HepG2 (cell line): Measurements from ENCODE around the gene BPHL. TPM values are rescaled to one million over a fixed set of nuclear protein-coding genes. Genes with fewer than 3 reads are reported as not detected.

Source experiments
- ATAC-seq: fragments of 200-7000 bp; cut with Tn5 transposase; 3 replicates; pipeline ENCODE4 v1.9.1; 2020; ENCODE audit warnings: mild to moderate bottlenecking, moderate library complexity
- BruUV-seq: library from RNA; stranded (reverse); fragments of 400-500 nt; replicated peaks from 2 replicates; lab custom pipeline; 2021; lab: Mats Ljungman, UMichigan
- CTCF ChIA-PET: fragments of 300-600 bp; formaldehyde crosslinking; extraction: SDS; loops from one replicate; lab custom pipeline; 2021; ENCODE audit warnings: low total read pairs, inconsistent platforms, low intra/inter-chr PET ratio; lab: Yijun Ruan, JAX
- POLR2A ChIA-PET: fragments of 350-600 bp; sonication (Branson Sonifier 250); formaldehyde crosslinking; loops from one replicate; lab custom pipeline; 2020; ENCODE audit warnings: antibody characterized with exemption, inconsistent platforms; lab: Yijun Ruan, JAX
- DNase-seq: peaks from one replicate; pipeline ENCODE4 v3.0.0-alpha.2; 2015; ENCODE audit warnings: low spot score
- FAIRE-seq: peaks from 3 replicates; lab custom pipeline; 2011; peaks lifted over from hg19 to GRCh38; lab: Jason Lieb, UNC
- H2AFZ ChIP-seq: one replicate; pipeline ENCODE4 v1.6.1; 2011; ENCODE audit warnings: low read length, inconsistent platforms
- H3K27ac ChIP-seq: fragments of 300-600 bp; 3 replicates; pipeline ENCODE4 v1.8.0; 2011; ENCODE audit warnings: mixed run types, mild to moderate bottlenecking, mixed read lengths, low read length, inconsistent platforms; ENCODE audit not compliant: insufficient read depth; ENCODE audit errors: extremely low read length
- H3K27me3 ChIP-seq, 2 experiments: fragments of 200-600 bp in 1 of 2; 2 replicates in 1 of 2; 3 replicates in 1 of 2; pipeline versions ENCODE4 v1.6.0 to v1.8.0; 2011; ENCODE audit warnings: low read length in 2 of 2, mild to moderate bottlenecking in 2 of 2, moderate library complexity in 2 of 2, inconsistent platforms in 1 of 2; ENCODE audit not compliant: insufficient read depth in 2 of 2, control insufficient read depth in 1 of 2
- H3K36me3 ChIP-seq, 2 experiments: fragments of 200-600 bp in 1 of 2; replicated peaks in 1 of 2; 2 replicates in 1 of 2; 3 replicates in 1 of 2; pipeline versions ENCODE4 v1.5.1 to v1.8.0; 2011; ENCODE audit warnings: low read length in 2 of 2, inconsistent platforms in 1 of 2; ENCODE audit not compliant: insufficient read depth in 2 of 2, control insufficient read depth in 1 of 2
- H3K4me1 ChIP-seq: 2 replicates; pipeline ENCODE4 v1.5.1; 2012; ENCODE audit warnings: low read length, inconsistent platforms; ENCODE audit not compliant: insufficient read depth
- H3K4me2 ChIP-seq: 2 replicates; pipeline ENCODE4 v1.6.0; 2011; ENCODE audit warnings: low read depth, low read length, inconsistent platforms
- H3K4me3 ChIP-seq, 3 experiments: fragments of 200-600 bp in 1 of 3; sonication (generic), shearing (Covaris generic) in 1 of 3; replicated peaks in 1 of 3; 2 replicates each; pipeline ENCODE4 v1.5.1; 2011 to 2016; ENCODE audit warnings: low read length in 3 of 3, inconsistent platforms in 2 of 3, low read depth in 2 of 3, mild to moderate bottlenecking in 2 of 3, control low read depth in 1 of 3, mixed read lengths in 1 of 3; ENCODE audit not compliant: insufficient read depth in 1 of 3
- H3K79me2 ChIP-seq: one replicate; pipeline ENCODE4 v1.6.1; 2011; ENCODE audit warnings: low read length, inconsistent platforms; ENCODE audit not compliant: insufficient read depth
- H3K9ac ChIP-seq: 2 replicates; pipeline ENCODE4 v1.6.0; 2011; ENCODE audit warnings: mild to moderate bottlenecking, low read depth, low read length, inconsistent platforms; ENCODE audit not compliant: insufficient read depth
- H3K9me3 ChIP-seq: 2 replicates; pipeline ENCODE4 v1.5.1; 2012; ENCODE audit warnings: mild to moderate bottlenecking, low read length
- H4K20me1 ChIP-seq: 2 replicates; pipeline ENCODE4 v1.6.0; 2011; ENCODE audit warnings: inconsistent platforms, mild to moderate bottlenecking, low read length, moderate library complexity; ENCODE audit not compliant: insufficient read depth
- AGO2 ChIP-seq: fragments of 200-400 bp; formaldehyde crosslinking; optimal IDR thresholded peaks from 2 replicates; pipeline ENCODE3; 2017; ENCODE audit warnings: mild to moderate bottlenecking, low read depth, low read length, moderate library complexity
- CREB1 ChIP-seq, 2 experiments: fragments of 450-650 bp in 1 of 2; IDR thresholded peaks; 2 replicates each; pipeline ENCODE4 v1.6.1; 2016 to 2017; ENCODE audit warnings: control low read depth in 1 of 2, mild to moderate bottlenecking in 1 of 2, missing compliant biosample characterization in 1 of 2, missing genetic modification characterization in 1 of 2
- FOSL2 ChIP-seq: sonication (generic); formaldehyde crosslinking; IDR thresholded peaks from 2 replicates; pipeline ENCODE4 v1.4.0; 2020; ENCODE audit warnings: missing genetic modification reagents
- MAZ ChIP-seq, 2 experiments: sonication (generic) in 1 of 2; formaldehyde crosslinking in 1 of 2; IDR thresholded peaks; 2 replicates each; pipeline versions ENCODE4 v1.5.0 to v1.6.1; 2012 to 2020; ENCODE audit warnings: low read depth in 2 of 2, mild to moderate bottlenecking in 2 of 2, borderline replicate concordance in 1 of 2, improper control_type of control experiment in 1 of 2, low read length in 1 of 2, missing genetic modification reagents in 1 of 2, moderate library complexity in 1 of 2
- NBN ChIP-seq: fragments of 450-650 bp; conservative IDR thresholded peaks from 2 replicates; pipeline ENCODE4 v1.6.1; 2017
- SAP130 ChIP-seq: IDR thresholded peaks from 2 replicates; pipeline ENCODE4 v1.6.1; 2016; ENCODE audit warnings: low read depth
- ZBTB38 ChIP-seq: sonication (generic); formaldehyde crosslinking; IDR thresholded peaks from 2 replicates; pipeline ENCODE4 v1.5.1; 2020; ENCODE audit warnings: mild to moderate bottlenecking, missing genetic modification reagents
- ZNF260 ChIP-seq: sonication (generic); formaldehyde crosslinking; IDR thresholded peaks from 2 replicates; pipeline ENCODE4 v1.4.0; 2020; ENCODE audit warnings: missing genetic modification reagents, low read depth, mild to moderate bottlenecking, borderline replicate concordance
- ZNF34 ChIP-seq: sonication (generic); formaldehyde crosslinking; IDR thresholded peaks from 2 replicates; pipeline ENCODE4 v1.4.0; 2020; ENCODE audit warnings: mild to moderate bottlenecking, missing genetic modification reagents, borderline replicate concordance
- WGBS: methylation state at CpG from one replicate; pipeline ENCODE4 v1.1.6; 2017; ENCODE audit warnings: low lambda C conversion rate; 5-methylcytosine and 5-hydroxymethylcytosine counted together
- in situ Hi-C: cut with HindIII; loops from 2 replicates; pipeline ENCODE4 v1.10.0; 2017; ENCODE audit warnings: low pct_unique_long_range_greater_than_20kb; ENCODE audit not compliant: extremely low pct_ligation_motif_present
- intact Hi-C: fragments of 100-400 bp; cut with micrococcal nuclease; formaldehyde crosslinking; loops from one replicate; pipeline ENCODE4 v1.10.0; 2022; ENCODE audit not compliant: unreplicated experiment
- polyA plus RNA-seq, 8 experiments: library from polyadenylated mRNA; depleted of rRNA in 3 of 8; stranded (reverse) in 7 of 8; unstranded in 1 of 8; fragments of >200 nt; fragmentation: Illumina TruSeq in 4 of 8; extraction: Trizol in 4 of 8; gene quantifications; 2 replicates each; pipeline versions ENCODE4 v1.2.1 to v1.2.3, GENCODE V29; 2011 to 2016; ENCODE audit warnings: low read depth in 4 of 8, missing spikeins in 1 of 8, mixed read lengths in 1 of 8; ENCODE audit not compliant: insufficient read depth in 1 of 8
- total RNA-seq, 5 experiments: library from RNA; depleted of rRNA; stranded (reverse); fragments of >200 nt; fragmentation: Illumina TruSeq; extraction: Trizol; gene quantifications; 2 replicates each; pipeline ENCODE4 v1.2.3, GENCODE V29; 2016; ENCODE audit warnings: low read depth in 1 of 5
- TF ChIP-seq, protein P1 (sequence below): sonication (generic); formaldehyde crosslinking; conservative IDR thresholded peaks from 2 replicates; pipeline ENCODE4 v1.4.0; 2020; ENCODE audit warnings: missing genetic modification reagents
- TF ChIP-seq, protein P2 (sequence below): sonication (generic); formaldehyde crosslinking; IDR thresholded peaks from 2 replicates; pipeline ENCODE4 v1.4.0; 2020; ENCODE audit warnings: missing genetic modification reagents

The BPHL gene
- total and polyA plus RNA-seq, 2 of the 13 experiments (the other 11 are each of a cell fraction or from before 2014, with no cell fraction given) = 37.8 to 39.5 TPM

DNA sequence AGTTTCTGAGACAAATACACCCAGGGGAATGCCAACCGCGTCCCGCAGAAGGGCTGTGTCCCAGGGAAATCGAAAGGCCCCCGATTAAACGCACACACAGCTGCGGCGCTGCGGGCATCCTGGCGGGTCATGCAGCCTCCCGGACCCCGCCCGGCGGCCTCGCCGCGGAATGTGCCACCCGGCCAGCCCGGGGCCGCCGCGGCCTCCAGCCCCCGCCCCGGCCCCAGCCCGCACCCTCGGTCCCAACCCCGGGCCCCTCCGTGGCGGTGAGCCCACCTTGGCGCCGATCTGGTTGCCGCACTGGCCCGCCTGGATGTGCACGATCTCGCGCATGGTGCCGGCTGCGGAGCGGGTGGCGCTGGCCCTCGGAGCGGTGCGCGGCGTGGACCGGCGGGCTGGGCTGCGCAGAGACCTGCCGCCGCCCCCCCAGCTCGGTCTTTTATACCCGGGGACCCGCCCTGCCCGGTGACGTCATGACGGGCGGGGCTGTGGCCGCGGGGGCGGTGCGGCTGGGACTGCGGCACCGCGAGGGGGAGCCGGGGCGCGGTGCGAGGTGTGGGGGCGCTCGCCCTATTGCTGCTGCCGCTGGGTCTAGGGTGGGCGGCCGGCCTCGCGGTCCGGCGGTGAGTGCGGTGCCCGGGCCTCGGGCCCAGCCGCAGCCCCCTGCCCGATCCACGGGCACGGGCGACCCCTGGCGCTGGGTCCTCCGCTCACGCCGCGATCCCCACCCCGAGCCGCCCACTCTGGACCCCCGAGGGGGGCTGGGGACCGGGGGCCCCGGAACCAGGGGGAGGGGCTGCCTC lies 38.8 kb downstream of the BPHL start, which contains the start of gene TUBB2A (continued):
- TF ChIP-seq ZNF260 = no peak
- TF ChIP-seq, protein P1, sequence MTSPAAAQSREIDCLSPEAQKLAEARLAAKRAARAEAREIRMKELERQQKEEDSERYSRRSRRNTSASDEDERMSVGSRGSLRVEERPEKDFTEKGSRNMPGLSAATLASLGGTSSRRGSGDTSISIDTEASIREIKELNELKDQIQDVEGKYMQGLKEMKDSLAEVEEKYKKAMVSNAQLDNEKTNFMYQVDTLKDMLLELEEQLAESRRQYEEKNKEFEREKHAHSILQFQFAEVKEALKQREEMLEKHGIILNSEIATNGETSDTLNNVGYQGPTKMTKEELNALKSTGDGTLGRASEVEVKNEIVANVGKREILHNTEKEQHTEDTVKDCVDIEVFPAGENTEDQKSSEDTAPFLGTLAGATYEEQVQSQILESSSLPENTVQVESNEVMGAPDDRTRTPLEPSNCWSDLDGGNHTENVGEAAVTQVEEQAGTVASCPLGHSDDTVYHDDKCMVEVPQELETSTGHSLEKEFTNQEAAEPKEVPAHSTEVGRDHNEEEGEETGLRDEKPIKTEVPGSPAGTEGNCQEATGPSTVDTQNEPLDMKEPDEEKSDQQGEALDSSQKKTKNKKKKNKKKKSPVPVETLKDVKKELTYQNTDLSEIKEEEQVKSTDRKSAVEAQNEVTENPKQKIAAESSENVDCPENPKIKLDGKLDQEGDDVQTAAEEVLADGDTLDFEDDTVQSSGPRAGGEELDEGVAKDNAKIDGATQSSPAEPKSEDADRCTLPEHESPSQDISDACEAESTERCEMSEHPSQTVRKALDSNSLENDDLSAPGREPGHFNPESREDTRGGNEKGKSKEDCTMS (CRISPR knock-in tag) = no peak

DNA sequence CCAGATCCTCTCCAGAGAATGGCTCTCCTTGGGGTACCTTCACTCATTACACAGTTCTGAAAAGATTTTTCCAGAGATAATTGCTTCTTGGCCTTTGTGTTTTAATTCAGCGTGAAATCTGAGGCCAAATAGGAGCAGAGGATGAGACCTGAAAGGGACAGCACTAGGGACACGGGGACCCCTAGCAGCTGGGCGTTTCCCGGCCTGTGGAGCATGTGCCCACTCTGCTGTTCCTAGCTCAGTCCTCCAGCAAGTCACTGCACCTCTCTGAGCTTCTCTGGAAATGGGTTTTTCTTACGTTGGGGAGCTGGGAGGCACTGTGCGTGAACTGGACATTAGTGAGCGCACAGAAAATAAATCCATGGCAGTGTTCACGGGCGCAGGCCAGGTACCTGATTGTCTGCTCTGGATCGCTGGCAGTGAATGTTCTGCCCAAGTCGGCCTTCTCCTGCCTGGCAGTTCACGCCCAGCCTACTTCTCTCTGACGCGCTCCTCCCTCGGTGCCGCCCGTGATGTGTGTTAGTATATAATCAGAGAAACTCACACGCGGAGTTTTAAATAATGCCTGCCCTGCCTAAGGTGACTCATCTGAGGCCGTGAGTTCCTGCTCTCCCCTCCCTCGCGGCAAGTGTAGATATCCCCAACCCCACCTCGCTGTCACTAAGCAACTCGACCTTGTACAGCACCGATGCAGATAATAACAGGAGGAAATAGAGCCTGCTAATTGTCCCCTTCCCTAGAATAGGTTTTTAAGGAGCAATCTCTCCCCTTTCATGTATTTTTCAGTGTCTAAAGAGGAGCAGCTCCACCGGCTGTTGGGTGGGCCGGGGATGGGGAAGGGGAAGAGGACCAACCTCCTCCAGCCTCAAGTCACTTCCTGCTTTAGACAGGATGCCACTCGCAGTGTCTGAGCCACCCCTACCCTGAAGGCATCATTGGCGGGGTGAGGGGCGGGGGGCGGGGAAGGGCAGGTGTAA lies 41.6 kb downstream of the BPHL start:
- CTCF ChIA-PET = no interaction called here
- in situ Hi-C loops = no loop called here
- TF ChIP-seq AGO2 (peak; percentile 24), MAZ (IDR thresholded peaks at IDR 0.05; ENCODE audit: borderline replicate concordance, low read depth, low read length) (peak; percentile 42; the same call in 1 of the 2 replicates), MAZ (CRISPR knock-in tag; IDR thresholded peaks at IDR 0.05; ENCODE audit: low read depth) (no peak), NBN (no peak), SAP130 (peak; percentile 36; the same call in 1 of the 2 replicates), FOSL2 (CRISPR knock-in tag) (peak; percentile 90), ZNF34 (no peak), ZBTB38 (CRISPR knock-in tag) (peak; percentile 79), CREB1 (IDR thresholded peaks at IDR 0.05) (0 out of 2 replicates have a peak, but pooled peaks have one; percentile 14), CREB1 (CRISPR knock-in tag; IDR thresholded peaks at IDR 0.05) (no peak; the same call in 1 of the 2 replicates)
- TF ChIP-seq, protein P2, sequence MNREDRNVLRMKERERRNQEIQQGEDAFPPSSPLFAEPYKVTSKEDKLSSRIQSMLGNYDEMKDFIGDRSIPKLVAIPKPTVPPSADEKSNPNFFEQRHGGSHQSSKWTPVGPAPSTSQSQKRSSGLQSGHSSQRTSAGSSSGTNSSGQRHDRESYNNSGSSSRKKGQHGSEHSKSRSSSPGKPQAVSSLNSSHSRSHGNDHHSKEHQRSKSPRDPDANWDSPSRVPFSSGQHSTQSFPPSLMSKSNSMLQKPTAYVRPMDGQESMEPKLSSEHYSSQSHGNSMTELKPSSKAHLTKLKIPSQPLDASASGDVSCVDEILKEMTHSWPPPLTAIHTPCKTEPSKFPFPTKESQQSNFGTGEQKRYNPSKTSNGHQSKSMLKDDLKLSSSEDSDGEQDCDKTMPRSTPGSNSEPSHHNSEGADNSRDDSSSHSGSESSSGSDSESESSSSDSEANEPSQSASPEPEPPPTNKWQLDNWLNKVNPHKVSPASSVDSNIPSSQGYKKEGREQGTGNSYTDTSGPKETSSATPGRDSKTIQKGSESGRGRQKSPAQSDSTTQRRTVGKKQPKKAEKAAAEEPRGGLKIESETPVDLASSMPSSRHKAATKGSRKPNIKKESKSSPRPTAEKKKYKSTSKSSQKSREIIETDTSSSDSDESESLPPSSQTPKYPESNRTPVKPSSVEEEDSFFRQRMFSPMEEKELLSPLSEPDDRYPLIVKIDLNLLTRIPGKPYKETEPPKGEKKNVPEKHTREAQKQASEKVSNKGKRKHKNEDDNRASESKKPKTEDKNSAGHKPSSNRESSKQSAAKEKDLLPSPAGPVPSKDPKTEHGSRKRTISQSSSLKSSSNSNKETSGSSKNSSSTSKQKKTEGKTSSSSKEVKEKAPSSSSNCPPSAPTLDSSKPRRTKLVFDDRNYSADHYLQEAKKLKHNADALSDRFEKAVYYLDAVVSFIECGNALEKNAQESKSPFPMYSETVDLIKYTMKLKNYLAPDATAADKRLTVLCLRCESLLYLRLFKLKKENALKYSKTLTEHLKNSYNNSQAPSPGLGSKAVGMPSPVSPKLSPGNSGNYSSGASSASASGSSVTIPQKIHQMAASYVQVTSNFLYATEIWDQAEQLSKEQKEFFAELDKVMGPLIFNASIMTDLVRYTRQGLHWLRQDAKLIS (CRISPR knock-in tag) = no peak

More for the DNA sequence above, 41.6 kb downstream of the BPHL start:
- Histone ChIP-seq H3K27me3 (no peaks in the 10 kb centered on the region), H4K20me1 (no peaks in the 10 kb centered on the region), H3K9me3 (no peaks in the 10 kb centered on the region), H3K79me2 (peaks cover 5% of the 10 kb centered on the region), H3K27ac (no peak overlapping the region), H3K4me2 (peak overlapping the region; percentile 28; the same call in 1 of the 2 replicates), H3K36me3 (peaks cover 3 to 7% of the 10 kb centered on the region in 2 experiments; a peak in 4 of 5 replicates), H3K4me3 (no peak overlapping the region; a peak in 1 of 6 replicates), H2AFZ (no peak overlapping the region), H3K4me1 (peaks cover 60% of the 10 kb centered on the region), H3K9ac (0 out of 2 replicates have a peak overlapping the region, but pooled peaks have one; percentile 4)
- 61% methylated on average over 31 of the region's 31 CpGs for WGBS
- BruUV-seq = no TSS peak
- DNase-seq (peak; percentile 41), ATAC-seq (no peak; the same call in 2 of the 3 replicates), FAIRE-seq (no peak)
- intact Hi-C loops = no loop called here
- POLR2A ChIA-PET = interaction anchor here (1.8 to 3.6 kb wide), 2 partner anchors 20 to 42 kb away, joined by 4 to 23 read pairs; partner anchors contain the start of gene BPHL
